ENCODE data around the gene KCNK5.

DNA sequence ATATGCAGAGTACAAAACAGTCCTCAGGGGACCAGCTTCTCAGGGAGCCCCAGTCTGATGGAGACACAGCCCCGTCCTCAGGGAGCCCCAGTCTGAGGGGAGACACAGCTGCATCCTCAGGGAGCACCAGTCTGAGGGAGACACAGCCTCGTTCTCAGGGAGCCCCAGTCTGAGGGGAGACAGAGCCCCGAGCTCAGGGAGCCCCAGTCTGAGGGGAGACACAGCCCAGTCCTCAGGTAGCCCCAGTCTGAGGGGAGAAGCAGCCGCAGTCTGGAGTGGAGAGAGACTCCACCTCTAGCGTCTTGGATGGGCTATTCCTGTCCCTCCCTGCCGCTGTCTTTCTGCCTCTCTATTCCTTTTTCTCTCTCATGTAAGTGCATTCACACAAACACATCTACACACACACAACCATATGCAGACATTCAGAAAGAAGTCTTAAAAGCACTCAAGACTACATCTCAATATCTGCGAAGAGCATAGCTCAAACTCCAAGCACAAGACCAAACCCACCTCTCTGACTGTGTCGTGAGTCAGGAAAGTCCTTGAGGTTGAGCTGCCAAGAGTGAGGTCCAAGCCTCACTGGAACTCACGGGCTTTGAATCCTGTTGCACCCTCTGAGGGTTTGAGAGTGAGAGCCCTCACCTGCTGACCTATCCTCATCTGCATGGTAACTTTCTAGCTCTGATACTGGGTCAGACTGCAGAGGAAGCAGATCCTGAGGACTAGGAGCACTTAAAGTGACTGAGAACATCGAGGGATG lies 61.2 kb downstream of the KCNK5 start:
- no peak for TF ChIP-seq POLR2A (IDR thresholded peaks at IDR 0.05)
- TF ChIP-seq, protein P1, sequence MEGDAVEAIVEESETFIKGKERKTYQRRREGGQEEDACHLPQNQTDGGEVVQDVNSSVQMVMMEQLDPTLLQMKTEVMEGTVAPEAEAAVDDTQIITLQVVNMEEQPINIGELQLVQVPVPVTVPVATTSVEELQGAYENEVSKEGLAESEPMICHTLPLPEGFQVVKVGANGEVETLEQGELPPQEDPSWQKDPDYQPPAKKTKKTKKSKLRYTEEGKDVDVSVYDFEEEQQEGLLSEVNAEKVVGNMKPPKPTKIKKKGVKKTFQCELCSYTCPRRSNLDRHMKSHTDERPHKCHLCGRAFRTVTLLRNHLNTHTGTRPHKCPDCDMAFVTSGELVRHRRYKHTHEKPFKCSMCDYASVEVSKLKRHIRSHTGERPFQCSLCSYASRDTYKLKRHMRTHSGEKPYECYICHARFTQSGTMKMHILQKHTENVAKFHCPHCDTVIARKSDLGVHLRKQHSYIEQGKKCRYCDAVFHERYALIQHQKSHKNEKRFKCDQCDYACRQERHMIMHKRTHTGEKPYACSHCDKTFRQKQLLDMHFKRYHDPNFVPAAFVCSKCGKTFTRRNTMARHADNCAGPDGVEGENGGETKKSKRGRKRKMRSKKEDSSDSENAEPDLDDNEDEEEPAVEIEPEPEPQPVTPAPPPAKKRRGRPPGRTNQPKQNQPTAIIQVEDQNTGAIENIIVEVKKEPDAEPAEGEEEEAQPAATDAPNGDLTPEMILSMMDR (IDR thresholded peaks at IDR 0.05) = no peak
